Uterus (tissue), 2 donors: ENCODE measurements around the gene PRR27.

Experiments used
- CTCF ChIP-seq, 4 experiments: fragments of 200-600 bp in 2 of 4; fragments of 450-650 bp in 2 of 4; sonication (generic) in 2 of 4; IDR thresholded peaks; one replicate each; pipeline ENCODE4 v1.5.1; 2016 to 2019; ENCODE audit warnings: antibody characterized with exemption in 4 of 4, mild to moderate bottlenecking in 2 of 4, moderate library complexity in 1 of 4
- POLR2A ChIP-seq, 2 donors: fragments of 450-650 bp; IDR thresholded peaks; one replicate each; pipeline ENCODE4 v1.6.1; 2016; ENCODE audit warnings: antibody characterized with exemption in 2 of 2, mild to moderate bottlenecking in 1 of 2, moderate library complexity in 1 of 2

DNA sequence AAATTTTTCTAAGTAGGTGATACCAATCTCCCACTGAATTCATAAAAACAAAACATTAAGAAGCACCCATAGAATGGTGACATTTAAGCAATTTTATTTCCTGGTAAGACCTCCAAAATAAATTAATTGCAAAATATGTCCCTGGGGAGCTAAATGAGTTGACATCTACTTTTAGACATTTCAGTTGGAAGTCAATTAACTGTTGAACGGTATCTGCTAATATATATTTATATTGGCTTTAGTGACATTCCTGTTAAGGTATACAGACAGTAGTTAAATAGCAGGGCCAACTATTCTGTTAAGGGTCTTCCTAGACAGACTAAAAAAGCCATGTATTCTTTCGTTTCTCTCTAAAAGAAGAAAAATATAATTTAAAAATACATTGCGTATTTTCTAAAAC, at the start of gene PRR27:
- TF ChIP-seq POLR2A (IDR thresholded peaks at IDR 0.05) = no peak
- no peak for TF ChIP-seq CTCF (IDR thresholded peaks at IDR 0.05)
